Breast epithelium (tissue), 3 donors: Measurements from ENCODE around the gene PRR3.

Experiments used
- CTCF ChIP-seq, 3 donors: fragments of 450-650 bp; IDR thresholded peaks; one replicate each; pipeline ENCODE4 v1.5.1; 2016 to 2017; ENCODE audit warnings: antibody characterized with exemption in 3 of 3, mild to moderate bottlenecking in 3 of 3, moderate library complexity in 3 of 3
- POLR2A ChIP-seq: fragments of 450-650 bp; IDR thresholded peaks from one replicate; pipeline ENCODE4 v1.6.1; 2016; ENCODE audit warnings: antibody characterized with exemption, mild to moderate bottlenecking, moderate library complexity

DNA sequence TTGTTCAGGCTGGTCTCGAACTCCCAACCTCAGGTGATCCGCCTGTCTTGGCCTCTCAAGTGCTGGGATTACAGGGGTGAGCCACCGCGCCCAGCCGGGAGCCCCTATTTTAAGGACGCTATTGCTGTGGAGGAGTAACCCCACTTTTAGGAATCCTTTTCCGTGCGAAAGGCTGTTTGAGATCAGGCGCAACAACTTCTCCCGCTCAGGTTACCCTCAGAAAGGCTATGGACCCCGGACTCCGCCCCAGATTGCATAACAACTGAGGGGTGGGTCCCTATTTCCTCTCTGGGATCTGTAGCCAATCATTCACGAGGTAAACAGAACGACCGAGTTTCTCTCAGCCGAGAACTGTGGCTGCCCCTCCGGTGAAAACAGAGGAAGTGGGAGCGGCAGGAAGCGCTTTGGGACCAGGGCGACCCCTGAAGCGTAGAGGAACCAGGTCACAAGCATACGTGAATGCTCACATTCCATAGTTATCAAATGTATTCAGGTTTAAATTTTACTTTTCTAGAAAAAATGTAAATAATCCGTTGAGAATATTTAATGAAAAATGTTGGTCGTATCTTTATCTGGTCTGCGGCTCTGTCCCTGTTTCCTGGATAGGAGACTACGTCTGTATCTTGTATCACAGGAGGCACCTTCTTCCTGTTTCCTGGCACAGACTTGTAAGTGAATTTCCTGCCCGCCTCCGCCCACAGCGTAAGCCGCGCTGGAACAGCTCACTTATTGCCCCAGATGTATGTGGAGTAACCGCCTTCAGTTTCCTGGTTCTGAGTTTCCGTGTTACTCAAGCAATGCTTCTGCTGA is 40.9 kb upstream of the PRR3 start:
- TF ChIP-seq POLR2A (peak; percentile 51), CTCF (IDR thresholded peaks at IDR 0.05) (no peak)
